Measurements from ENCODE around the gene BLOC1S6. TPM values are rescaled to one million over a fixed set of nuclear protein-coding genes. Genes with fewer than 3 reads are reported as not detected.
"Not testable (repeated sequence)": the region's sequence is repeated elsewhere in the genome, so short reads cannot be mapped to it uniquely, and the experiment has no call there.

Gene BLOC1S6
- total RNA-seq, 1 donor from 2014 or later = 40.9 TPM

DNA sequence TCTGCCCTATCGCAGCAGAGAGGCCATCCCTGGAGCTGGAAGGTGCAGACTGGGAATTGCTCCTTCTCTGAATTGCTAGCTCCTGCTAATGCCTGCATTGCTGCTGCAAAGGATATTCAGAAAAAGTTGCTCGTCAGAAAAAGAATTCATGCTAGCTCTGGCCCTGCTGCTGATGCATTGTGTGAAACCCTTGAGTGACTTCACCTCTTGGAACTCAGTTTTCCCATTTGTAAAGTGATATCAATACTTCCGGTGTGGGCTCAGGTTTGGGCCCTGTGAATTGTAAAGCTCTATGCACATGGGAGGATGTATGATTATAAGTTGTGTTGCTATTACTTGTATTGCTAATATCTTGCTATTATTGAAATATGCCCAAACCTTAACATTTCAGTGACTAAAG, 59.0 kb downstream of the BLOC1S6 start:
- no peak overlapping the region for H3K4me3 ChIP-seq (ENCODE audit: low read depth, low read length)
- DNase-seq (ENCODE audit: low read depth) = no peak
- TF ChIP-seq CTCF (conservative IDR thresholded peaks at IDR 0.05; ENCODE audit: low read depth, low read length) = no peak

DNA sequence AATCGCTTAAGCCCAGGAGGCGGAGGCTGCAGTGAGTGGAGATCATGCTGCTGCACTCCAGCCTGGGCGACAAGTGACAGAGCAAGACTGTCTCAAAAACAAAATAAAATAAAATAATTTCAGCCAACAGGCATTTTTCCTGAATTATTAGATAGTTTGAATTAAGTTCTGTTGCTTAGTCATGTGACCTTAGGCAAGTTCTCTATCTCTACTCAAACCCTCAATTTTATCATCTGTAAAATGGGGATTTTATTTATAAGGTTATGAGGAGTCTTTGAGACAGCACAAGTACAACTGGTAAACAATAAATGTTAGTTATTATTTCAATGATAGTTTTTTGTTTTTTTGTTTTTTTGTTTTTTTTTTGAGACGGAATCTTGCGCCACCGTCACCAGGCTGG, 60.6 kb downstream of the BLOC1S6 start:
- TF ChIP-seq CTCF (conservative IDR thresholded peaks at IDR 0.05; ENCODE audit: low read depth, low read length) = no peak
- DNase-seq (ENCODE audit: low read depth) = no peak
- no peak overlapping the region for H3K4me3 ChIP-seq (ENCODE audit: low read depth, low read length)

GRCh38 chr15:45648521-45649200, 61.5 kb downstream of the BLOC1S6 start:
- no peak overlapping the region for H3K4me3 ChIP-seq (ENCODE audit: low read depth, low read length)
- TF ChIP-seq CTCF (conservative IDR thresholded peaks at IDR 0.05; ENCODE audit: low read depth, low read length) = no peak
- DNase-seq (ENCODE audit: low read depth) = peak; percentile 83

DNA sequence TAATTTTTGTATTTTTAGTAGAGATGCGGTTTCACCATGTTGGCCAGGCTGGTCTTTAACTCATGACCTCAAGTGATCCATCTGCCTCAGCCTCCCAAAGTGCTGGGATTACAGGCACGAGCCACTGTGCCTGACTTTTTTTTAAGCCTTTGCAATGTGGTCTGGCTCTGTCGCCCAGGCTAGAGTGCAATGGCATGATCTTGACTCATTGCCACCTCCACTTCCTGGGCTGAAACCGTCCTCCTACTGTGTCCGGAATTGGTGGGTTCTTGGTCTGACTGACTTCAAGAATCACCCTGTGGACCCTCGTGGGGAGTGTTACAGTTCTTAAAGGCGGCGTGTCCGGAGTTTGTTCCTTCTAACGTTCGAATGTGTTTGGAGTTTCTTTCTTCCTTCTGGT, 62.8 kb downstream of the BLOC1S6 start:
- DNase-seq (ENCODE audit: low read depth); H3K4me3 ChIP-seq (ENCODE audit: low read depth, low read length): not testable (repeated sequence)

- H3K4me3 ChIP-seq (ENCODE audit: low read depth, low read length) = no peak overlapping the region
- no peak for DNase-seq (ENCODE audit: low read depth)
- no peak for TF ChIP-seq CTCF (conservative IDR thresholded peaks at IDR 0.05; ENCODE audit: low read depth, low read length)
These were observed 63.8 kb downstream of the BLOC1S6 start for GRCh38 chr15:45650889-45651525.

- no peak overlapping the region for H3K4me3 ChIP-seq (ENCODE audit: low read depth, low read length)
- no peak for DNase-seq (ENCODE audit: low read depth)
- no peak for TF ChIP-seq CTCF (conservative IDR thresholded peaks at IDR 0.05; ENCODE audit: low read depth, low read length)
These were observed 66.7 kb downstream of the BLOC1S6 start for GRCh38 chr15:45653702-45654424.

DNA sequence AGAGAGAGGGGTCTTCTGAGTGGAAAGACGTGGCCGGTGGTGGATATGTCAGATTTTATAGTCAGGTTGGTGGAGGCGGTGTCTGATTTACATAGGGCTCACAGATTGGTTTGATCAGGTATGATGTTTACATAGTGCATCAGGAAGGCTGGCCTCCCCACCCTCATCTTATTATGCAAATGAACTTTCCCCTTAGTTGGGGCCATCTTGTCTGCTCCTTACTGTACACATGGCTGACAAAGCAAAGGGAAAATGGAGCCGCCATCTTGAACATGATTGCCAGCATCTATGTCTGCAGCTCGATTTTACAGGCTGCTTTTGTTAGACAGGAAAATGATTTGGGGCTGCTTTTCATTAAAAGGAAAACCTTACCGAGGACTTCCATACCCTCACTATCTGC, 67.6 kb downstream of the BLOC1S6 start:
- no peak for DNase-seq (ENCODE audit: low read depth)
- H3K4me3 ChIP-seq (ENCODE audit: low read depth, low read length) = no peak overlapping the region
- no peak for TF ChIP-seq CTCF (conservative IDR thresholded peaks at IDR 0.05; ENCODE audit: low read depth, low read length)

Measured in epithelial cell of proximal tubule (primary cell).